BJ (cell line): ENCODE data around the gene NCAPG. TPM values are rescaled to one million over a fixed set of nuclear protein-coding genes. Genes with fewer than 3 reads are reported as not detected.
A peak's percentile ranks its signal among the peaks of the same experiment; 100 is the strongest.

Experiments
- CTCF ChIA-PET: fragments of 350-600 bp; formaldehyde crosslinking; extraction: SDS; loops from one replicate; lab custom pipeline; 2021; ENCODE audit warnings: antibody characterized with exemption, inconsistent platforms; lab: Yijun Ruan, JAX
- POLR2A ChIA-PET: fragments of 300-600 bp; sonication (Branson Sonifier 250); formaldehyde crosslinking; extraction: SDS; loops from one replicate; lab custom pipeline; 2021; ENCODE audit warnings: antibody characterized with exemption; lab: Charles Lee
- DNase-seq: peaks from one replicate; pipeline ENCODE4 v3.0.0-alpha.2; 2011; ENCODE audit warnings: low read depth
- H3K27me3 ChIP-seq: 2 replicates; pipeline ENCODE4 v1.6.0; 2011; ENCODE audit warnings: low read length; ENCODE audit not compliant: control insufficient read depth, insufficient read depth
- H3K36me3 ChIP-seq: 2 replicates; pipeline ENCODE4 v1.5.1; 2011; ENCODE audit warnings: low read length; ENCODE audit not compliant: control insufficient read depth, insufficient read depth
- H3K4me3 ChIP-seq: 2 replicates; pipeline ENCODE4 v1.5.1; 2011; ENCODE audit warnings: low read depth, mild to moderate bottlenecking, control low read depth, low read length
- CTCF ChIP-seq: IDR thresholded peaks from 2 replicates; pipeline ENCODE4 v1.5.1; 2011; ENCODE audit warnings: low read depth, mild to moderate bottlenecking, control low read depth, inconsistent platforms, low read length, moderate library complexity; ENCODE audit not compliant: insufficient read depth
- polyA plus RNA-seq: library from polyadenylated mRNA; depleted of rRNA; stranded (reverse); fragments of >200 nt; gene quantifications from 2 replicates; pipeline ENCODE4 v1.2.3, GENCODE V29; 2011

NCAPG gene
- polyA plus RNA-seq, 1 experiment = 7.8 TPM

- no peaks in the 10 kb centered on the region for H3K27me3 ChIP-seq
- ChIA-PET POLR2A (no interaction called here), CTCF (no interaction called here)
- H3K36me3 ChIP-seq = no peaks in the 10 kb centered on the region
- H3K4me3 ChIP-seq = no peak overlapping the region
- no peak for DNase-seq
- TF ChIP-seq CTCF = no peak
These were observed 39.4 kb upstream of the NCAPG start for GRCh38 chr4:17771284-17771908.

- ChIA-PET POLR2A (no interaction called here), CTCF (no interaction called here)
- Histone ChIP-seq H3K4me3 (no peak overlapping the region), H3K27me3 (no peaks in the 10 kb centered on the region), H3K36me3 (no peaks in the 10 kb centered on the region)
- DNase-seq = no peak
- no peak for TF ChIP-seq CTCF
These were observed 37.6 kb upstream of the NCAPG start for GRCh38 chr4:17773135-17773698.

GRCh38 chr4:17778431-17778830, 32.3 kb upstream of the NCAPG start:
- ChIA-PET CTCF (interaction anchor here (1.0 kb wide), 1 partner anchor 29 kb away, joined by 3 read pairs; no protein-coding TSS in a partner anchor), POLR2A (no interaction called here)
- no peak overlapping the region for H3K4me3 ChIP-seq
- H3K36me3 ChIP-seq = no peaks in the 10 kb centered on the region
- TF ChIP-seq CTCF = no peak
- peaks cover 15% of the 10 kb centered on the region for H3K27me3 ChIP-seq
- no peak for DNase-seq

- H3K27me3 ChIP-seq = peaks cover 15% of the 10 kb centered on the region
- no peaks in the 10 kb centered on the region for H3K36me3 ChIP-seq
- peak overlapping the region; percentile 39 for H3K4me3 ChIP-seq
- ChIA-PET CTCF (interaction anchor here (1.1 kb wide), 1 partner anchor 90 kb away, joined by 3 read pairs; no protein-coding TSS in a partner anchor), POLR2A (no interaction called here)
- DNase-seq = no peak
- TF ChIP-seq CTCF = no peak
These were observed 30.1 kb upstream of the NCAPG start for GRCh38 chr4:17780501-17781299.
